Heart left ventricle (tissue), 13 donors: Measurements from ENCODE around the gene KRTAP3-1.

Experiments
- POLR2A ChIP-seq, 2 donors: fragments of 450-650 bp; IDR thresholded peaks; one replicate each; pipeline ENCODE4 v1.6.1; 2017; ENCODE audit warnings: antibody characterized with exemption in 2 of 2, mild to moderate bottlenecking in 2 of 2, moderate library complexity in 2 of 2
- TF ChIP-seq, protein P1 (sequence below), 12 donors: fragments of 200-600 bp; sonication (generic) in 4 of 12; IDR thresholded peaks; one replicate each; pipeline versions ENCODE4 v1.5.0 to v1.8.0; 2018 to 2022; ENCODE audit warnings: antibody characterized with exemption in 12 of 12, mild to moderate bottlenecking in 5 of 12
- donor health status: ischemic (EF 13 %, LVEDD 7.1; RV severe dilation, severe dysfunction).
- donor health status: DM: no; HTN: yes; CAD: no.
- donor health status: DM: no; HTN: no; CAD: no.
- donor health status: ischemic (EF 25% LVEDD 6.9; RV normal size, moderate dysfunction).
- donor health status: ischemic (EF 25% LVEDD 5.7; RV mildly dilated, moderate dysfunction).
- donor health status: ischemic (EF 35%, LVEDD 5.7; RV mildly dilated, moderate dysfunction).
- donor health status: nonischemic (EF 11% LVEDD 7.7; RV severe dilation, severe dysfunction).
- donor health status: DM: yes; HTN: yes; CAD: no.
- donor health status: PGD.
- donor health status: ischemic (EF 29% LVEDD 5.4; RV normal size, mild dysfunction).
- donor health status: nonischemic (EF 23%, LVEDD 6.1; RV moderate dilation, normal function).

DNA sequence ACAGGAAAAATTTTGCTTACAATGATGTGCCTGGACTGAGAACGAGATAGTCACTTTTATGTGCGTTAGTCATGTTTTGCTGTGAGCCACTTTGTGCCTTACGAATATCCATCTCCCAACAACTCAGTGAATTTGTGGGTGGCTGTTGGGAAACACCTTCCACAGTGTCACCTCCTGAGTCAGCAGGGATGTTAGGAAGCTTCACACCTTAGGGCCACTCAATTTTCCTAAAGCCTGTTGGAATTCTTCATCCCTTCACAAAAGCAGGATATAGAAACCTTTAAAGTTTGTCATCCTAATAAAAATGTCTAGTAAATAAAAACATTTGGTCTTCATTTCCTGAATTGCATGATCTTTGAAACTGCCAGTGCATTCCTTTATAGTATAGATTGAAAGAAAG, 4.3 kb upstream of the KRTAP3-1 start:
- TF ChIP-seq, protein P1, sequence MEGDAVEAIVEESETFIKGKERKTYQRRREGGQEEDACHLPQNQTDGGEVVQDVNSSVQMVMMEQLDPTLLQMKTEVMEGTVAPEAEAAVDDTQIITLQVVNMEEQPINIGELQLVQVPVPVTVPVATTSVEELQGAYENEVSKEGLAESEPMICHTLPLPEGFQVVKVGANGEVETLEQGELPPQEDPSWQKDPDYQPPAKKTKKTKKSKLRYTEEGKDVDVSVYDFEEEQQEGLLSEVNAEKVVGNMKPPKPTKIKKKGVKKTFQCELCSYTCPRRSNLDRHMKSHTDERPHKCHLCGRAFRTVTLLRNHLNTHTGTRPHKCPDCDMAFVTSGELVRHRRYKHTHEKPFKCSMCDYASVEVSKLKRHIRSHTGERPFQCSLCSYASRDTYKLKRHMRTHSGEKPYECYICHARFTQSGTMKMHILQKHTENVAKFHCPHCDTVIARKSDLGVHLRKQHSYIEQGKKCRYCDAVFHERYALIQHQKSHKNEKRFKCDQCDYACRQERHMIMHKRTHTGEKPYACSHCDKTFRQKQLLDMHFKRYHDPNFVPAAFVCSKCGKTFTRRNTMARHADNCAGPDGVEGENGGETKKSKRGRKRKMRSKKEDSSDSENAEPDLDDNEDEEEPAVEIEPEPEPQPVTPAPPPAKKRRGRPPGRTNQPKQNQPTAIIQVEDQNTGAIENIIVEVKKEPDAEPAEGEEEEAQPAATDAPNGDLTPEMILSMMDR (IDR thresholded peaks at IDR 0.05): no peak
- TF ChIP-seq POLR2A (IDR thresholded peaks at IDR 0.05): no peak
